ENCODE results near the gene SBK3.
"Not testable (repeated sequence)": the region's sequence is repeated elsewhere in the genome, so short reads cannot be mapped to it uniquely, and the experiment has no call there.

The SBK3 gene

DNA sequence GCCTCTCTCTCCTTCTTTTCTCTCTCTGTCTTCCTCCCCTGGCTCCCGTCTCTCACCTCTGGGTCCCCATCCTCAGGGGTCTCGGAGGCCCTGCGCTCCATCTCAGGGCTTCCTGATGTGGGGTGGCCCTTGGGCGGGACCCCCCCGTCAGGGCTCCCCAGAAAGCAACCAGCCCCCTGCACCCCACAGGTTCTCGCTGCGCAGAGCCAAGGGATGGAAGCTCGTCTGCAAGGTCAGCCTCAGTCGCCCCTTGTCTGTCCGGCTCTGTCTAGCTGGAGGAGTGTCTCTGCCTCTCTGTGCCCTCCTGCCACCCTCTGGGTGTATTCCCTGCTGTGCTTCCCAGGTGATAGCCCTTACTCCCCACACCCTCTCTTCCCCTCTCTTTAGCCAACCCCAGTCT lies at the start of gene SBK3:
Gene SBK3 (minus strand): TSS at position 101 of the 400 bp plus-strand sequence. CDS start 0 bp downstream, at position 101.
- Mint-ChIP-seq H3K9me3 (peaks cover 8% of the 10 kb centered on the region), H3K27me3 (peaks cover 36% of the 10 kb centered on the region), H3K36me3 (peaks cover 4% of the 10 kb centered on the region), H3K4me3 (no peak within 1 kb of the TSS), H3K27ac (no peak within 1 kb of the TSS), H3K4me1 (peaks cover 2% of the 10 kb centered on the region)
- ATAC-seq (ENCODE audit: low read depth) (no peak), DNase-seq (ENCODE audit: low spot score in 2 of 2) (no peak)

- ATAC-seq (ENCODE audit: low read depth): no peak
- H3K9me3 Mint-ChIP-seq: peaks cover 5% of the 10 kb centered on the region
- H3K27me3 Mint-ChIP-seq: no peaks in the 10 kb centered on the region
- DNase-seq (ENCODE audit: low spot score in 2 of 2): no peak
- H3K4me3 Mint-ChIP-seq: no peak overlapping the region
- peaks cover 6% of the 10 kb centered on the region for H3K4me1 Mint-ChIP-seq
- H3K36me3 Mint-ChIP-seq: peaks cover 38% of the 10 kb centered on the region
- no peak overlapping the region for H3K27ac Mint-ChIP-seq
These were observed 47.9 kb upstream of the SBK3 start for GRCh38 chr19:55593096-55593772.

DNA sequence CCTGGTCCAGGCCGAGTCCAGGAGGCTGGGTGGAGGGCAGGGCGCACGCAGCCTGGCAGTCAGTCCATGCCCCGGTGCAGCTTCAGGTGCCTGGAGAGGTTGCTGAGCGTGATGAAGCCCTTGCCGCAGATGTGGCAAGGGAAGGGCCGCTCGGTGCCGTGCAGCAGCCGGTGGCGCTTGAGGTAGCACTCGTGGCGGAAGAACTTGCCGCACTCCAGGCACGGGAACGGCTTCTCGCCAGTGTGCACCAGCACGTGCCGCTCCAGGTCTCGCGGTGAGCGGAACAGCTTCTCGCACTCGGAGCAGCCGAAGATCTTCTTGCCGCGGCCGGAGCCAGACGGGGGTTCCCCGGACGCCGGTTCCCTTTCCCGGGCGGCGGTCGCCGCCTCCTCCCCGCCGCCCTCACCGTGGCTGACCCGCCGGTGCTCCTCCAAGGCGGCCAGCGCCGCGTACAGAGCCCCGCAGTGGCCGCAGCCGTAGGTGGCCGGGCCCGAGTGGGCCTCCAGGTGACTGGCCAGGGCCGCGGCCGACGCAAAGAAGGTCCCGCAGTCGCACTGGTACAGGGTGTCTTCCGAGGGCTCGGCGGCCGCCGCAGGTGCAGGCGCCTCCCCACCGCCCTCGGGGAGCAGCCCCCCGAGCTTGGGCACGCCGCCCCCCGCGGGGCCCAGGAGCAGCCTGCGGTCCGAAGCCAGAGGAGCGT lies 47.2 kb upstream of the SBK3 start:
- Mint-ChIP-seq H3K9me3 (peaks cover 2% of the 10 kb centered on the region), H3K27ac (no peak overlapping the region), H3K36me3 (peaks cover 33% of the 10 kb centered on the region), H3K4me1 (peaks cover 3% of the 10 kb centered on the region), H3K27me3 (no peaks in the 10 kb centered on the region), H3K4me3 (no peak overlapping the region)
- ATAC-seq (ENCODE audit: low read depth) (no peak), DNase-seq (ENCODE audit: low spot score in 2 of 2) (no peak)

DNA sequence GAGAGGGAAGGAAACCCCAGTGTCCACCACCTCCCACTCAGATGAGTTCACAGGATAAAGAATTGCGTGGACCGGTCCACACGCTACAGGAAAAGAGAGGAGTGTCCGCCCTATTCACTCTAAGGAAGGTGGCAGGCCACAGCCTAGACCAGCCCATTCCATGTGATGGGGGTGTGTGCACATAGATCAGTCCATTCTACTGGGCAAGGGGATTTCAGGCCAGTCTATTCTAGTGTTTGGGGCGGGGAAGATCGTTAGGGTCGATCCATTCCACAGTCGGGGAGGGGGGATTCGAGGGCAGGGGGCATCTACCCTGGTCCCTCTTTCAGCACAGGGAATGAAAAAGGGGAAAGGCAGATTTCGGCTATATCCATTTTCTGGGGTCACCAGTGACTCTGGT lies 46.2 kb upstream of the SBK3 start:
- H3K4me1 Mint-ChIP-seq: peaks cover 6% of the 10 kb centered on the region
- no peaks in the 10 kb centered on the region for H3K27me3 Mint-ChIP-seq
- no peak overlapping the region for H3K4me3 Mint-ChIP-seq
- ATAC-seq (ENCODE audit: low read depth) (no peak), DNase-seq (ENCODE audit: low spot score in 2 of 2) (no peak)
- H3K9me3 Mint-ChIP-seq: peaks cover 2% of the 10 kb centered on the region
- H3K27ac Mint-ChIP-seq: no peak overlapping the region
- H3K36me3 Mint-ChIP-seq: peaks cover 27% of the 10 kb centered on the region

- ATAC-seq (ENCODE audit: low read depth) (no peak), DNase-seq (ENCODE audit: low spot score in 2 of 2) (no peak)
- peaks cover under 1% of the 10 kb centered on the region for H3K9me3 Mint-ChIP-seq
- H3K27me3 Mint-ChIP-seq: no peaks in the 10 kb centered on the region
- H3K36me3 Mint-ChIP-seq: peaks cover 18% of the 10 kb centered on the region
- H3K27ac Mint-ChIP-seq: no peak overlapping the region
- H3K4me3 Mint-ChIP-seq: no peak overlapping the region
- H3K4me1 Mint-ChIP-seq: peaks cover 11% of the 10 kb centered on the region
These were observed 45.3 kb upstream of the SBK3 start for GRCh38 chr19:55590617-55591016.

DNA sequence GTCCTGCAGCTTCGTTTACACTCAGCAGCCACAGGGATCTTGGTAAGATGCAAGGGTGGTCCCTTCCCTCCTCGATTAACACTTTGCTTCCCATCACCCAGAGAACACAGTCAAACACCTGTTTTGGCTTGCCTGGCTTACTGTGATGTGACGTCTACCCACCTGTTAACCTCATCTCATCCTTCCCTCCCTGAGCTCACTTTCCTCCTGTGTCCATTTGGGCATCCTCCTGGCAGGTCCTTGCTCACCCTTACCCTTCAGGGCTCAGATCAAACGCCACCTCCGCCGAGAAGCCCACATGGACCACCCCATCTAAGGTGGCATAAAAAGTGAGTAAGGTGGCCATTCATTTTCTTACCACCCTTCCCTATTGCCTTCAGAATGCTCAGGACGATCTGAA lies 44.8 kb upstream of the SBK3 start:
- DNase-seq (ENCODE audit: low spot score in 2 of 2) (no peak), ATAC-seq (ENCODE audit: low read depth) (no peak)
- no peaks in the 10 kb centered on the region for H3K27me3 Mint-ChIP-seq
- H3K4me1 Mint-ChIP-seq: peaks cover 15% of the 10 kb centered on the region
- no peak overlapping the region for H3K4me3 Mint-ChIP-seq
- H3K9me3 Mint-ChIP-seq: no peaks in the 10 kb centered on the region
- H3K36me3 Mint-ChIP-seq: peaks cover 13% of the 10 kb centered on the region
- no peak overlapping the region for H3K27ac Mint-ChIP-seq

- DNase-seq (ENCODE audit: low spot score in 2 of 2): no peak
- Mint-ChIP-seq H3K27me3 (no peaks in the 10 kb centered on the region), H3K9me3 (no peaks in the 10 kb centered on the region), H3K27ac (no peak overlapping the region), H3K4me1 (peaks cover 15% of the 10 kb centered on the region), H3K36me3 (peaks cover 8% of the 10 kb centered on the region), H3K4me3 (no peak overlapping the region)
- ATAC-seq (ENCODE audit: low read depth): no peak
These were observed 43.4 kb upstream of the SBK3 start for GRCh38 chr19:55588738-55589137.

GRCh38 chr19:55586976-55587668 lies 41.8 kb upstream of the SBK3 start:
- peak overlapping the region; percentile 56 for H3K27ac Mint-ChIP-seq
- H3K36me3 Mint-ChIP-seq: peaks cover 5% of the 10 kb centered on the region
- ATAC-seq (ENCODE audit: low read depth) (peak; percentile 99), DNase-seq (ENCODE audit: low spot score in 2 of 2) (peak; percentile 91 to 92)
- H3K4me3 Mint-ChIP-seq: peak overlapping the region; percentile 81
- no peaks in the 10 kb centered on the region for H3K27me3 Mint-ChIP-seq
- peaks cover 15% of the 10 kb centered on the region for H3K4me1 Mint-ChIP-seq
- H3K9me3 Mint-ChIP-seq: no peaks in the 10 kb centered on the region

DNA sequence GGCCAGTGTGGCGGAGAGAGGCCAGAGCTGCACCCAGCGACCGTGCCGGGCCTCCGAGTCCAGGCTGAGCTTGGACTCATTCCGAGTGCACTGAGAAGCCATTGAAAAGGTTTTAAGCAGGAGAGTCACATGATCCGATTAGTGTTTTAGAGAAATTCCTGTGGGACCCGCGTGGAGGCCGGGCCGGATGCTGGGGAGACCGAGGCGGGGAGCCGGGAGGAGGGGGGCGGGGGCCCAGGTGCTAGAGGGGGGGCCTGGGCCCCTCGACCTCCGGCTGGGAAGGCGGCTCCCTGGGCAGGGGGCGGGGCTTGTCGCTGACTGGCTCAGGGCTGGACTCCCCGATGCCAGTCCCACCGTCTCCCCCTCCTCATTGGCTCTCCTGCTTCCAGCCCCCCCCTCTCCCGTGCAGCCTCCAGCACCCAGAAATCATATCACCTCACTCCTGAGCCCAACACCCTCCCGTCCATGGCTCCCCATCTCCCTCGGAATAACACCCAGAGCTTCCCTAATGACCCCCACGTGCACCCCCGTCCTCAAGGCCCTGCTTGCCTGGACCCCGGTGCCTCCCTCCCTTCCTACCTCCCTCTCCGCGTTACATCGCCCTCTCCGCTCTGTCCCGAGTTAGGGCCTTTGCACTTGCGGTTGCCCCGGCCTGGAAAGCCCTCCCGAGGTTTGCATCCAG lies 40.5 kb upstream of the SBK3 start:
- no peaks in the 10 kb centered on the region for H3K36me3 Mint-ChIP-seq
- peak overlapping the region; percentile 81 for H3K4me3 Mint-ChIP-seq
- peak overlapping the region; percentile 5 for H3K27ac Mint-ChIP-seq
- no peak for ATAC-seq (ENCODE audit: low read depth)
- peaks cover 23% of the 10 kb centered on the region for H3K4me1 Mint-ChIP-seq
- H3K27me3 Mint-ChIP-seq: no peaks in the 10 kb centered on the region
- H3K9me3 Mint-ChIP-seq: no peaks in the 10 kb centered on the region
- peak in 1 of 2 donors; percentile 14 for DNase-seq (ENCODE audit: low spot score in 2 of 2)

DNA sequence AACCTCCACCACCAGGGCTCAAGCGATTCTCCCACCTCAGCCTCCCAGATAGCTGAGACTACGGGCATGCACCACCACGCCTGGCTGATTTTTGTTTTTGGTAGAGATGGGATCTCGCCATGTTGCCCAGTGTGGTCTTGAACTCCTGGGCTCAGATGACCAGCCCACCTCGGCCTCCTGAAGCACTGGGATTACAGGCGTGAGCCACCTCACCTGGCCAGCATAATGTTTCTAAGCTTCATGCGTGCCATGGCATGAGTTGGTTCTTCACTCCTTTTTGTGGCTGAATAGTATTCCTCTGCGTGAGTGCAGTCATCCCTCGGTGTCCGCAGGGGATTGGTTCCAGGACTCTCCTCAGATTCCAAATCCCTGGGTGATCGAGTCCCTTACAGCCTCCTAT lies 39.5 kb upstream of the SBK3 start:
- DNase-seq (ENCODE audit: low spot score in 2 of 2): no peak
- H3K9me3 Mint-ChIP-seq: no peaks in the 10 kb centered on the region
- no peaks in the 10 kb centered on the region for H3K36me3 Mint-ChIP-seq
- no peak overlapping the region for H3K27ac Mint-ChIP-seq
- H3K4me1 Mint-ChIP-seq: peaks cover 29% of the 10 kb centered on the region
- ATAC-seq (ENCODE audit: low read depth): no peak
- H3K4me3 Mint-ChIP-seq: no peak overlapping the region
- H3K27me3 Mint-ChIP-seq: no peaks in the 10 kb centered on the region

DNA sequence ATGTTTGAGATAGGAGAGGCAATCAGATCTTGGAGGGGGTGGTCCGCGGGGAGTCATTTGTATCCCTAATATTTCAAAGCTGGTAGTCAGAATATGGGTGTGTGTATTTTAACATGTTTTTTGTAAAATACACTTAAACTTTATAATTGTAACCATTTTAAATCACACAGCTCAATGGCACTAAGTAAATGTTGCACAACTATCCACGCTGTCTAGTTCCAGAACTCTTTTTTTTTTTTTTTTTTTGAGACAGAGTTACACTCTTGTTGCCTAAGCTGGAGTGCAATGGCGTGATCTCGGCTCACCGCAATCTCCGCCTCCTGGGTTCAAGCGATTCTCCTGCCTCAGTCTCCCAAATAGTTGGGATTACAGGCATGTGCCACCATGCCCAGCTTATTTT lies 38.6 kb upstream of the SBK3 start:
- H3K36me3 Mint-ChIP-seq; H3K27me3 Mint-ChIP-seq; ATAC-seq (ENCODE audit: low read depth); DNase-seq (ENCODE audit: low spot score in 2 of 2); H3K9me3 Mint-ChIP-seq; H3K27ac Mint-ChIP-seq; H3K4me3 Mint-ChIP-seq: not testable (repeated sequence)
- peaks cover 33% of the 10 kb centered on the region for H3K4me1 Mint-ChIP-seq

DNA sequence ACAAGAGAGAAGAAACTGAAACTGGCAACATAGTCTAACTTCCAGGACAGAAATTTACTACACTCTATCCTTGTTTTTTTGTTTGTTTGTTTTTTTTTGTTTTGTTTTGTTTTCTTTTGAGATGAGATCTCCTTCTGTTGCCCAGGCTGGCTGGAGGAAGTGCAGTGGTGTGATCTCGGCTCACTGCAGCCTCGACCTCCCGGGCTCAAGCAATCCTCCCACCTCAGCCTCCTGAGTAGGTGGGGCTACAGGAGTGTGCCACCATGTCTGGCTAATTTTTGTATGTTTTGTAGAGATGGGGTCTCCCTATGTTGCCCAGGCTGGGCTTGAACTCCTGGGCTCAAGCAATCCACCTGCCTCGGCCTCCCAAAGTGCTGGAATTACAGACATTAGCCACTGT lies 36.9 kb upstream of the SBK3 start:
- DNase-seq (ENCODE audit: low spot score in 2 of 2); H3K27ac Mint-ChIP-seq; H3K27me3 Mint-ChIP-seq; H3K36me3 Mint-ChIP-seq; H3K9me3 Mint-ChIP-seq; ATAC-seq (ENCODE audit: low read depth); H3K4me3 Mint-ChIP-seq: not testable (repeated sequence)
- peaks cover 33% of the 10 kb centered on the region for H3K4me1 Mint-ChIP-seq

GRCh38 chr19:55581823-55582223 lies 36.5 kb upstream of the SBK3 start:
- peak overlapping the region; percentile 79 for H3K27ac Mint-ChIP-seq

More at GRCh38 chr19:55581823-55582223, 36.5 kb upstream of the SBK3 start:
- H3K36me3 Mint-ChIP-seq: peaks cover 6% of the 10 kb centered on the region
- no peaks in the 10 kb centered on the region for H3K27me3 Mint-ChIP-seq
- ATAC-seq (ENCODE audit: low read depth) (no peak), DNase-seq (ENCODE audit: low spot score in 2 of 2) (no peak)
- peak overlapping the region; percentile 7 for H3K4me3 Mint-ChIP-seq
- H3K9me3 Mint-ChIP-seq: no peaks in the 10 kb centered on the region
- peaks cover 32% of the 10 kb centered on the region for H3K4me1 Mint-ChIP-seq

Data from memory B cell (primary cell).